ENCODE results near the gene SLC22A7.
"Not testable (repeated sequence)": the region's sequence is repeated elsewhere in the genome, so short reads cannot be mapped to it uniquely, and the experiment has no call there.

Gene SLC22A7

DNA sequence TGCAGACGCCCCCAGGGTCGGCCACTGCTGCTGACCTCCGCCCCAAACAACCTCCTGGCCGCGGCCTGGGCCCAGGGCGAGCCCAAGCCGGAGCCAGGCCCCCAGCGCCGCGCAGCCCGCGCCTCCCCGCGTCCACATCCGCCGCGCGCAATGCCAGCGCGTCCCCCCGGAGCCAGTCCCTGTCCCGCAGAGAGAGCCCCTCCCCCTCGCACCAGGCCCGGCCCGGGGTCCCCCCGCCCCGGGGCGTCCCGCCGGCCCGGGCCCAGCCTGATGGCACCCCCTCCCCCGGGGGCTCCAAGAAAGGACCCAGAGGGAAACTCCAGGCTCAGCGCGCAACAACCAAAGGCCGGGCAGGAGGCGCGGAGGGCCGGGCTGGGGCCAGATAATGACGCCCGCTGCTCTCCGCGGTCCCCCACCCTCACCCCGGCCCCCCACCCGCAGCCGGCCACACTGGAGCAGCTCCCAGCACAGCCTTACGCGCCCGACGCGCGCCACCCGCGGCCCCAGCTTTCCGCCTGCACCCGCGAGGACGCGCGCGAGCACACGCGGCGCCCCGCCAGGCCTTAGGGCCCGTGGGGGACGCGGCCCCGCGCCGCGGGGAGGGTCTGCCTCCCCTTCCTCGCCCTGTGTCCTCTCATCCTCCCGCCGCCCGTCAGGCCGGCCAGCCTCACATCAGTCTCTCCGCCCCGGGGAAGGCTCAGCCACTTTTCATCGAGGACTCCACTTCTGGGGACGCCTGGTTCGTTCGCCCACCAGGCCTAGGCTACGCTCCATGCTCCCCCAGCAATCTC lies 12.9 kb upstream of the SLC22A7 start:
- no peak for DNase-seq

DNA sequence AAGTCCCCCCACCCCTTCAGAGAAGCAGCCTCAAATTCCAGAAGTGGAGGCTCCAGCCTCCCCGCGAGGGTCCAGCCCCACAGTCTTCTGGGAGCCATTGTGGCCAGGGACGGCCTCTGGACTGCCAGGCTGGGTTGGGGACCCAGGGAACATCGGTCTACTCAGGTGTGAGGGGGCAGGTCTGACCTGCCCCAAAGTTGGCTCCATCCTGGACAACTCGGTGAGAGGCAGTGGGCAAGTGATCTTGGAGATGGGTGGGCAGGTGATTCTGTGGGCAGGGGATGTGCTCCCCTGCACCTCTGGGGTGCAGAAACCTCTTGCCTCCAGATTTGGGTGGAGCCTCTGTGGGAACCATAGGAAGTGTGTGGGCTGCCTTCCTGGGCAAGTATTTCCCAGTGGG lies 12.2 kb upstream of the SLC22A7 start:
- no peak for DNase-seq

DNA sequence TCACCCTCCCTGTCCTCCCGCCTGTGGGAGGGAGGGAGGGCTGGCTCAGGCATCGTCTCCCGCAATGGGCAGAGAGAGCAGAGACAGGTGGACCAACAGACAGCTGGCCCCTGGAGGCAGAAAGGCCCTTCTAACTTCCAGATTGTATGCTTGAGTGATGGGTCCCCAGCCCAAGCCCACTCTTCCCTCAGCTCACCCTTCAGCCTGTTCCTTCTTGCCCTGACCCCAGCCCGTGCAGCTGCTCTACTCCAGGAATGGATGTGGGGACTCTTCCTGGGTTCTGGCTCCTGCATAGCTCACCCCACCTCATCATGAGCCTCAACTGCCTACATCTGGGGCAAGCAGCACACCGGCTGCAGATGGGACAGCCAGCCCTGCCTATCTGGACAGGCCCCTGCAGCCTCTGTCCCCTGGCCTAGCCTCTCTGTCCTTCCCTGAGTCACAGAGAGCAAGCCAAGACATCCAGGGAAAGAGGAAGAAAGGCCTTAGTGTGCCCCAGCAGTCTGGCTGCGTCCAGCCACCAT lies 11.5 kb upstream of the SLC22A7 start:
- DNase-seq: no peak

DNA sequence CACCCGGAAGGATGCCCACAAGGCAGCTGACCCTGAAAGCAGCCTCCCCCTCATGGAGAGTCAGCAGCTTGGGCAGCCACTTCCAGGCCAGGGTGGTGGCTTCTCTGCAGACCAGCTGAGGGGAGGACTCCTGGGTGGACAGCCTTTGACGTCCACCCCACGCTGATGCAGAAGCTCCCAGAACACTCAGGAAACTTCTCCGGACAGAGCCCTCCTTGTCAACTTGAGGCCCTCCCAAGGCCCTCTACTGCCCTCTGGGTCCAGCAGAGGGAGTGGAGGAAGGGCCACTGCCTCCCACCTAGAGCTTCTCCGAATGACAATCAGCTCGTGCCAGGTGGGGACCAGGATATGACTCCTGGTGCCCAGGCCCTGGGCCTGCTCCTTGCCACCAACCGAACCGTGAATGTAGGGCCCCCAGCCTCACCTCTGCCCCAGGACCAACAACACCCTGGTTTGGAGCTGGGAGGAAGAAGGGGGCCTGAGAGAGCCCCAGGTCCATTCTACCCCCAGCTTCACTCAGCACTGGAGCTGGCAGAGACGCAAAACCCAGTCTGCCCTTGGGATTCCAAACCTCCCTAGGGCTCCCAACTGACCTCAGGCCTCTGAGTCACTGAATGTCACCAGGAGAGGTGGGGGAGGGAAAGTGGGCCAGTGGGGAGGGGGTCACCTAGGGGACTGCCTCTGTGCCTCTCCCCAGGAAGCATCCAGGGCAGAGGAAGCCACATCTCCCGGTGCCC lies 10.9 kb upstream of the SLC22A7 start:
- no peak for DNase-seq

DNA sequence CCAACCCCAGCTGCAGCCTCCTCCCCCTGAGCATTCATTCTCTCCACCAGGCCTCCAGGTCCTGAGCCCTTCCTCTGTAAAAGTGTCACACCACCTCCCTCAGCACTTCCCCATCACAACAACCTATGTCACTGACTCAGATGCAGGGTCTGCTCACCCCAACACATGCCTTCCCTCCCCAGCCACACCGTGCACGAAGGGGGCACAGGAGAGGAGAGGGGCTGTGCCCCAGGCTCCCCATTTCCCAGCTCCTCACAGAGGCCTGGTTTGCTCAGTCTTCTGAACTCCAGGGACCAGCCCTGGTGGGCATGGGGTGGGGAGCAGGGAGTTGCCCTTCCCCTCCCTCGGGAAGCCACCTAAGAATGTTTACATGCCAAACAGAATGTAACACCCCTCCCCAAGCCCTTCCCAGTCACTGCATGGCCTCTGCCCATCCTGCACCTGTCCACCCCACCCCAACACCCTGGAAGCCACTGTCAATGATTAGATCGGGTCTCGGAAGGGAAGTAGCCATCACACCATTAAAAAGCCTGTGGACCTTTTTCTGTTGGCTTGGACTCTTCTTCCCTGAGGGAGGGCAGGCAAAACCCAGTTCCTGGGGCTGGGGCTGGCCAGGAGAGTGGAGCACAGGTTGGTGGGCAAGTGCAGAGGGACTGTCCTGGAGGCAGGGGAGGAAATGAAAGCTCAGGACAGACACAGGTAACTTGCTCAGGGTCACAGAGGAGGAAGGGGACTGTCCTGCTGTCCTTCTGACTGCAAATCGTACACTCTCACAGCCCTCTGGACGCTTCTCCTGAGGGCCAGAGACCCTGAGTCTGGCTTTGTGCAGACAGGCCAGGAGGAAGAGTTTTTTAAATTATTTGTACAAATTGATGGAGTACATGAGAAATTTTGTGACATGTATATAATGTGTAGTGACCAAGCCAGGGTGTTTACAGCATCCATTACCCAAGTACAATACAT lies 10.1 kb upstream of the SLC22A7 start:
- no peak for DNase-seq

DNA sequence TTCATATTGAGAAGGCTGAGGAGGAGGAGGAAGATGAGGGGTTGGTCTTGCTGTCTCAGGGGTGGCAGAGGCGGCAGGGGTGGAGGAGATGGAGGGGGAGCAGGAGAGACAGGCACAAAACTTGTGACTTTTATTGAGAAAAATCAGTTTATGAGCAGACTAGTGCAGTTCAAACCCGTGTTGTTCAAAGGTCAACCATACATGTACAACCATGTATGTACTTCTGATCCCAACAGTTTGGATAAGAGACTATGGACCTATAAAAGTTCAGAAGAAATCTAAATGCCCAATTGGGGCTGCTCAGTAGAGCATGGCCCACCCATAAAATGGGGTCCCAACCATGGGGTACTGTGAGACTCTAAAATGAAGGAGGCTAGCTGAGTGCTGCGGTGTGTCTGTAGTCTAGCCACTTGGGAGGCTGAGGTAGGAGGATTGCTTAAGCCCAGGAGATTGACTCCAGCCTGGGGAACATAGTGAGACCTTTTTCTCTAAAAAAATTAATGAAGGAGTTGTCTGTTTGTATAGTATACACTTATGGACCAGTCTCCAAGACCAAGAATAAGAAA lies 7.6 kb upstream of the SLC22A7 start:
- DNase-seq: no peak

DNA sequence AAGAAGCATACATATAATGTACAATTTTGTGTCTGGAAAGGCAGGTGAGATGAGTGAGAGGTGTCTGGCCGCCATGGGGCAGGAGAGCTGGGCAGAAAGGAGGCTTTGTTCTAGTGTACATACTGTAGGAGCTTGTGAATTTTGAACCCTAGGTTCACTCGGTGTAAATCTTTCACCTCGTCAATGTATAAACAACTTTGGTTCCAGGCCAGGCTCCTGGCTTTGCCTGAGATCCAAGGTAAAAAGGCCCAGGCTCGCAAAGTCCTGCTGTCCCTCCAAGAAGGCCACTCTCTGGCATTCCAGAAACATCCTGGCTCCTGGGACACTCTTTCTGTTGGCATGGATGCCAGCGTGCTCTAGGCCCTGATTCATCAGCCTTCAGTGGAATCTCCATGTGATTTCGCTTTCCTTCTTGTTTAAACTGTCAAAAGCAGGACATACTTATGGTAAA lies 7.1 kb upstream of the SLC22A7 start:
- no peak for DNase-seq

DNA sequence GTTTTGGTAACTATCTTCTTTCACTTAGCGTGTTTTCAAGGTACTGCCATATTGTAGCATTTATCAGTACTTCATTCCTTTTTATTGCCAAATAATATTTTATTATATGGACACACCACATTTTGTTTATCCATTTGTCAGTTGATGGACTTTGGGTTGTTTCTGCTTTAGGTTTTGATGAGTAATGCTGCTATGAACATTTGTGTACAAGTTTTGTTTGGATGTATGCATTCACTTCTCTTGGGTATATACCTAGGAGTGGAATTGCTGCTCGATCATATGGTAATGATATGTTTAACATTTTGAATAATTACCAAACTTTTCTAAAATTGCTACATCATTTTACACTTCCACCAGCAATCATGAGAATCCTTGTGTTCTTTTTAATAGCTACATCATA lies 6.4 kb upstream of the SLC22A7 start:
- DNase-seq: no peak

DNA sequence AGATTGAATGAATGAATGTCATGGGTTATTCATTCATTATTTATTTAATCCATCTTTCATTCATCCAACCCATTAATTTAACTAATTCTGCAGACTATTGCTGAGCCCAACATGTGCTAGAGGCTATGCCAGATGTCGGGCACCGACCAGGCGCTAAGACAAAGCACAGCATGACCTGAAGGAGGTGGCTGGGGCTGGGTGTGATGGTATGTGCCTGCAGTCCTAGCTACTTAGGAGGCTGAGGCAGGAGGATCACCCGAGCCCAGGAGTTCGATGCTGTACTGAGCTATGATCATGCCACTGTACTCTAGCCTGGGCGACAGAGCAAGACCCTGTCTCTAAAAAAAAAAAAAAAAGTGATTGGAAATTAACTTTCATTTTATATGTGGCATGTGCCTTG lies 5.7 kb upstream of the SLC22A7 start:
- no peak for DNase-seq

DNA sequence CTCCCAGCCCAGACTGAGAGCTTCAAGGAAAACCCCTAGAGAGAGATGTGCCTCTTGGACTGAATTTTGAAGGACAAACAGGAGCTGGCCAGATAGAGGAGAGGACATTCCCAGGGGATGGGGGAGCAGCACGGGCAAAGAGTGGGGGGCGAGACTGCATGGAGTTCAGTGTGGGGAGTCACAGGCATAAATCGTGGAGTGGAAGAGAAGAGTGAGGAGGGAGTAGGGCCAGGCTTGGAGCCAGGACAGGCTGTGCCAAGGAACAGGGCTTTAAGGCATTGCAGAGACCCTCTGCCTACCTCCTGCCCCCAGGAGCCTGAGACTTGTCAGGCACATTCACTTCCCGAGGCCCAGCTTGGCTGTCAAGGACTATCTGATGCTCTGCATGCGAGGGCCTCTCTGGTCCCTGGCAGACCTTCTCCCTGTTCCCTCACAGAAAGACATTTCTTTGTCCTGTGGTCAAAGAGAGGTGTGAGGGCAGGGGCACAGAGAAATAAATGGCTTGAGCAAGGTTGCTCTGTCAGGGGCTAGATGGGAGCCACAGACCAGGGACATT lies 5.2 kb upstream of the SLC22A7 start:
- no peak for DNase-seq

DNA sequence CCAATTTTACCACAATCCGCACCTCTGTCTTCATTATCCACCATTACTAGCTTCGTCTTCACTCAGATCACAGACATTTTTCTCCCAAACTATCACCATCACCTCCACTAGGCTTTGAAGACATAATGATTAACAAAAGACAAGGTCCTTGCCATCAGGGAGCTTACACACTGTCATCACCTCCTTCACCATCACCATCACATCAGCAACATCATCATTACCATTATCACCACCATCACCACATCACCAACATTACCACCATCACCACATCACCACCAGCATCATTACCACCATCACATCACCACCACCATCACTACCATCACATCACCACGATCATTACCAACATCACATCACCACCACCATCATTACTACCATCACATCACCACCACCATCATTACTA lies 4.4 kb upstream of the SLC22A7 start:
- no peak for DNase-seq

DNA sequence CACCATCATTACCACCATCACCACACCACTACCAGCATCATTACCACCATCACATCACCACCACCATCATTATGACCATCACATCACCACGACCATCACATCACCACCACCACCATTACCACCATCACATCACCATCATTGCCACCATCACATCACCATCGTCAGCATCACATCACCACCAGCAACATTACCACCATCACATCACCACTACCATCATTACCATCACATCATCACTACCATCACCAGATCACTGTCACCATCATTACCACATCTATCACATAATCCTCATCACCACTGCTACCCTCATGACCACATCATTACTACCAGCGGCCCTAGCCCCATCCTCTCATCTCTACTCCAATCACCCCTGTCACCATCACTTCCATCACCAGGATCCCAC lies 3.5 kb upstream of the SLC22A7 start:
- DNase-seq: no peak

DNA sequence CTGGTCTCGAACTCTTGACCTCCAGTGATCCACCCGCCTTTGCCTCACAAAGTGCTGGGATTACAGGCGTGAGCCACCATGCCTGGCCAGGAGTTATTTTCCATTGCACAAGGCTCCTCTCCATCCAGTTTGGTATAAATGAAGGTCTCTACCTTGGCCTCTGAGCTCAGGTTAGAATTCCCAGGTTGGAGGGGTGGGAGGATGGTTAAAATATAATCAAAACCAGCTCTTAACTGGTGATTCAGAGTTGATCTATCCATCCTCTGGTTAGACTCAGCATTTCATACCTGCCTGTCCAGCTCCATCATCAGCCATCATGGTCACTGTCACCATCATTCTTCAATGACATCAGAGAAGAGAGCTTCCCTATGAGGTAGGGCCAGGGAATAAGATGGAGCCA lies 2.6 kb upstream of the SLC22A7 start:
- no peak for DNase-seq

DNA sequence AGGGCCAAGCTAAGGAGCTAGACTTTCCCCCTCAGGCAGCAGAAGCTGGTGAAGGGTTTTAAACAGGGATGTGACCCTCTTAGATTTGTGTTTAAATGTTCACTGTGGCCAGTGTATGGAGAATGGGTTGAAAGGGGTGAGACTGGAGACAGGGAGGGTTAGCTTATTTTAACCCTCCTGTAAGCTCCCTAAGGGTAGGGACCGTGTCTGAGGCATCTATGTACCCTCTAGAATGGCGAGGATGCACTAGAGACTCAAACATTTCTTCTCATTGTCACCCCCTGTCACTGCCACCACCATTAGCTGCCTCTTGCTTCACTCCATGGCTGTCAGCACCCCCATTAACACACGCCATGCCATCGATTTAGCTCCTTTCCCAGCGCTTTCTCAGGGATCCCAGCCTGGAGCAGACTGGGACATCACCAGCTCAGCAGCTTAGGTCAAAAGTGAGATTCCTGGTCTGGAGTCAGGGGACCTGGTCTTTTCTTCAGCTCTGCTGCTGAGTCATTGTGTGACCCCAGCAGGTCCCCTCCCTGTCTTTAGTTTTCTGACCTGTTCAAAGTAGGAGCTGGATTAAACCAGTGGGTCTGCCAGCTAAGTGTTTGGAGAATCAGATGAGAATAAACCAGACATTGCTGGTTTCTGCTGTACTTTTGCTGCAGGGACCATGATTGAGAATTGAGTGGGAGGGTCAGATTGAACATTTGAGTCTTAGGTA lies 1.1 kb upstream of the SLC22A7 start:
- no peak for DNase-seq

DNA sequence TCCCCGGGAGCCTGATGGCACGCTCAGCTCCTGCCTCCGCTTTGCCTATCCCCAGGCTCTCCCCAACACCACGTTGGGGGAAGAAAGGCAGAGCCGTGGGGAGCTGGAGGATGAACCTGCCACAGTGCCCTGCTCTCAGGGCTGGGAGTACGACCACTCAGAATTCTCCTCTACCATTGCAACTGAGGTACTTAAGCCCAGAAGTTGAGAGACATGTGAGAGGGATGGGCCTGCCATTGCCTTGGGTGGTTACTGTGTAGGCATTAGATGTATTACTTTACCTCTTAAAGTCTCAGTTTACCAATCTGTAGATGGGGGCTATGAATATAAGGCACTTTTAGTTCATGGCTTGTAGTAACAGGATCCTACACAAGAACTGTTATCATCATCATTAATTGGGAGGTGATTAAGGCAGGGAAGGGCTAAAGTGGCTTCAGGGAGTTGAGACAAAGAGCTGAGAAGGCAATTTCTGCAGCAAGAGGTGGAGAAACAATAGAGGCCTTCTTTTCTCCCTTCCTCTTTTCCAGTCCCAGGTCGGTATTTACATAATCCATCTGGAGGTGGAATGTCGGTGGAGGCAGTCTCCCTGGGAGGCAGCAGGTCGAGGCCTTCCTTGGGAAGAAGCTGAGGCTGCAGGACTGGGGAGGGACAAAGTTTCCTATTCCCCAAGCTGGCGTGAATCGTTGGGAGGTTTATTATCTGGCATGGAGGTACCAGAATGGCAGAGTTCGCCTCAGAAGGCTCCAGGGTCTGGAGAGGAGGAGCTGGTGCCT lies 691 bp downstream of the SLC22A7 start:
- DNase-seq: no peak

DNA sequence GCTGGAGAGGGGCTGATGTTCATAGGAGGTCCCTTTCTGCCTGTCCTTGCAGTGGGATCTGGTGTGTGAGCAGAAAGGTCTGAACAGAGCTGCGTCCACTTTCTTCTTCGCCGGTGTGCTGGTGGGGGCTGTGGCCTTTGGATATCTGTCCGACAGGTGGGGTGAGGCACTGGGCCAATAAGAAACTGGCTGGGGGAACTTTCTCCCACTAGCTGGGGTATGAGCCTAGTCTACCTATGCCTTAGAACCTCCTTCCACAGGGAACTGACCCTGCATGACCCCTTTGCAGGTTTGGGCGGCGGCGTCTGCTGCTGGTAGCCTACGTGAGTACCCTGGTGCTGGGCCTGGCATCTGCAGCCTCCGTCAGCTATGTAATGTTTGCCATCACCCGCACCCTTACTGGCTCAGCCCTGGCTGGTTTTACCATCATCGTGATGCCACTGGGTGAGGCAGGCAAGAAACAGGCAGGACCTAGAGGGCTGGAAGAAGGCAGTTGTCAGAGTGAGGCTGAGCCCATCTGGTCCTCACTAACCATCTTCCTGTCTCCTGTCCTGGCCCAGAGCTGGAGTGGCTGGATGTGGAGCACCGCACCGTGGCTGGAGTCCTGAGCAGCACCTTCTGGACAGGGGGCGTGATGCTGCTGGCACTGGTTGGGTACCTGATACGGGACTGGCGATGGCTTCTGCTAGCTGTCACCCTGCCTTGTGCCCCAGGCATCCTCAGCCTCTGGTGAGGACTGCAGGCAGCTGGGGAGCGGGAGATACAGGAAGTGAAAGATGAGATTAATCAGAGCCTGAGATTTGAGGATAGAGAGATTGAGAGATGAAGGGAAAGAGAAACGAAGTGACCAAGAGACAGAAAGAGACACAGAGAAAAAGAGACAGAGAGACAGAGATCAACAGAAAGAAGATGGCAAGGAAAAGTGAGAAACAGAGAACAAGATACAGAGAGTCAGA lies 1.6 kb downstream of the SLC22A7 start:
- DNase-seq: no peak

DNA sequence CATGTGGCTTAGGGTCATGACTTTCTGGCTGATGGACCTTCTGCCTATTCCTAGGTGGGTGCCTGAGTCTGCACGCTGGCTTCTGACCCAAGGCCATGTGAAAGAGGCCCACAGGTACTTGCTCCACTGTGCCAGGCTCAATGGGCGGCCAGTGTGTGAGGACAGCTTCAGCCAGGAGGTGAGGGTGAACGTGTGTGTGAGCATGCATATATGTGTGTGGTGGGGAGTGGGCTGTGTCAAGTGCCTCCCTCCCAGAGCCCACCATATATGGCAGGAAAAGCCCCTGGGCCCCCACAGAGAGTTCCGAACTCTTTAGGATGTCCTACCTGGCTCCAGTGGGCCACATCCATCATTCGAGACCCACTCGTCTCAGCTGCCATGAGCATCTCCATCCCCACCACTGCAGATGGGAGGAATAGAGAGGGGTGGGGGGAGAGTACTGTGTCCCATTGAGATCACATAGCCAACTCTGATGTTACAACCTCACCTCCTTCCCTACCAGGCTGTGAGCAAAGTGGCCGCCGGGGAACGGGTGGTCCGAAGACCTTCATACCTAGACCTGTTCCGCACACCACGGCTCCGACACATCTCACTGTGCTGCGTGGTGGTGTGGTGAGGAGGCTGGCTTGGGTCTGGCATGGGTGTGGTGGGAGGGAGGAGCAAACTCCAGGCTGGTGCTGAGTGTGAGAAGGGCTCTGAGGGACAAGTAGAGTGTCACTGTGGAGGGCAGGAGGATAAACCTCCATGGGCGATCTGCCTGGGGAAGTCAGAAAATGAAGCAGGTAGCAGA lies 3.2 kb downstream of the SLC22A7 start:
- DNase-seq: no peak

DNA sequence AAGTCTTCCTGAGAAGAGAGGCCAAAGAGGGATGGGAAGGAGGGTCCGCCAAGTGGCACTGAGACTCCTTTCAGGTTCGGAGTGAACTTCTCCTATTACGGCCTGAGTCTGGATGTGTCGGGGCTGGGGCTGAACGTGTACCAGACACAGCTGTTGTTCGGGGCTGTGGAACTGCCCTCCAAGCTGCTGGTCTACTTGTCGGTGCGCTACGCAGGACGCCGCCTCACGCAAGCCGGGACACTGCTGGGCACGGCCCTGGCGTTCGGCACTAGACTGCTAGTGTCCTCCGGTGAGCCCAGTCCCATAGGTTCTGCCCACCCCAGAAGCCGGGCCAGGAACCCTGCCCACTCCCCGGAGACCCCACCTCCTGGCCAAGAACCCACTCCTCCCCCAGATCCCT lies 4.1 kb downstream of the SLC22A7 start:
- DNase-seq: no peak

DNA sequence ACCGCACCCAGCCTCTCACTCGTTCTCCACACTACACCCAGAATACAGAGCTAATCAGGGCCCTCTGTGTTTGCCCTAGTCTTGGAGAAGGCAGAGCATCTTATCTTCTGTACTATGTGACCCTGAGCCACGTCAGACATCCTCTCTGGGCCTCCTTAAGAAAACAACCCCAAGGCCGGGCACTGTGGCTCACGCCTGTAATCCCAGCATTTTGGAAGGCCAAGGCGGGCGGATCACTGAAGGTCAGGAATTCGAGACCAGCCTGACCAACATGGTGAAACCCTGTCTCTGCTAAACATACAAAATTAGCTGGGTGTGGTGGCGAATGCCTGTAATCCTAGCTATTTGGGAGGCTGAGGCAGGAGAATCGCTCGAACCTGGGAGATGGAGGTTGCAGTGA lies 4.9 kb downstream of the SLC22A7 start:
- DNase-seq: not testable (repeated sequence)

Measured in hematopoietic multipotent progenitor cell treated with erythropoietin and hydrocortisone succinate and interleukin-3 and kit ligand, for 4 days (in vitro differentiated cells).